BJ (cell line): Measurements from ENCODE around the gene HLA-DQA1. TPM values are rescaled to one million over a fixed set of nuclear protein-coding genes. Genes with fewer than 3 reads are reported as not detected.

Source experiments
- CTCF ChIA-PET: fragments of 350-600 bp; formaldehyde crosslinking; extraction: SDS; loops from one replicate; lab custom pipeline; 2021; ENCODE audit warnings: antibody characterized with exemption, inconsistent platforms; lab: Yijun Ruan, JAX
- POLR2A ChIA-PET: fragments of 300-600 bp; sonication (Branson Sonifier 250); formaldehyde crosslinking; extraction: SDS; loops from one replicate; lab custom pipeline; 2021; ENCODE audit warnings: antibody characterized with exemption; lab: Charles Lee
- DNase-seq: peaks from one replicate; pipeline ENCODE4 v3.0.0-alpha.2; 2011; ENCODE audit warnings: low read depth
- H3K27me3 ChIP-seq: 2 replicates; pipeline ENCODE4 v1.6.0; 2011; ENCODE audit warnings: low read length; ENCODE audit not compliant: control insufficient read depth, insufficient read depth
- H3K36me3 ChIP-seq: 2 replicates; pipeline ENCODE4 v1.5.1; 2011; ENCODE audit warnings: low read length; ENCODE audit not compliant: control insufficient read depth, insufficient read depth
- H3K4me3 ChIP-seq: 2 replicates; pipeline ENCODE4 v1.5.1; 2011; ENCODE audit warnings: low read depth, mild to moderate bottlenecking, control low read depth, low read length
- polyA plus RNA-seq: library from polyadenylated mRNA; depleted of rRNA; stranded (reverse); fragments of >200 nt; gene quantifications from 2 replicates; pipeline ENCODE4 v1.2.3, GENCODE V29; 2011
- TF ChIP-seq, protein P1 (sequence below): IDR thresholded peaks from 2 replicates; pipeline ENCODE4 v1.5.1; 2011; ENCODE audit warnings: low read depth, mild to moderate bottlenecking, control low read depth, inconsistent platforms, low read length, moderate library complexity; ENCODE audit not compliant: insufficient read depth

HLA-DQA1 gene
- polyA plus RNA-seq, 1 experiment = not detected

DNA sequence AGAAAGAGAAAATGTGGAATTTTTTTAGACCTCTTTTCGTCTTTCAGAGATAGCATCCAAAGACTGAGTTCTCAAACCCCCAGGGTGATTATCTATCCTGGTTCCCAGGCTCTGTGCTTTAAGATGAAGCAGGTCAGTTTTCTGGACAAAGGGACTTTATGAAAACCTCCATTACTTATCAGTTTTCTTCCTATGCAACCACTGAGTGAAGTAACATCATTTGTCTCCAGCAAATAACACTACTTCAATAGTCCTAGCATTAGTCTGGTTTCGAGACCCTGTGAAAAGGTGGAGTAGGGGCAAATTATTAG lies 29.3 kb upstream of the HLA-DQA1 start:
- TF ChIP-seq, protein P1, sequence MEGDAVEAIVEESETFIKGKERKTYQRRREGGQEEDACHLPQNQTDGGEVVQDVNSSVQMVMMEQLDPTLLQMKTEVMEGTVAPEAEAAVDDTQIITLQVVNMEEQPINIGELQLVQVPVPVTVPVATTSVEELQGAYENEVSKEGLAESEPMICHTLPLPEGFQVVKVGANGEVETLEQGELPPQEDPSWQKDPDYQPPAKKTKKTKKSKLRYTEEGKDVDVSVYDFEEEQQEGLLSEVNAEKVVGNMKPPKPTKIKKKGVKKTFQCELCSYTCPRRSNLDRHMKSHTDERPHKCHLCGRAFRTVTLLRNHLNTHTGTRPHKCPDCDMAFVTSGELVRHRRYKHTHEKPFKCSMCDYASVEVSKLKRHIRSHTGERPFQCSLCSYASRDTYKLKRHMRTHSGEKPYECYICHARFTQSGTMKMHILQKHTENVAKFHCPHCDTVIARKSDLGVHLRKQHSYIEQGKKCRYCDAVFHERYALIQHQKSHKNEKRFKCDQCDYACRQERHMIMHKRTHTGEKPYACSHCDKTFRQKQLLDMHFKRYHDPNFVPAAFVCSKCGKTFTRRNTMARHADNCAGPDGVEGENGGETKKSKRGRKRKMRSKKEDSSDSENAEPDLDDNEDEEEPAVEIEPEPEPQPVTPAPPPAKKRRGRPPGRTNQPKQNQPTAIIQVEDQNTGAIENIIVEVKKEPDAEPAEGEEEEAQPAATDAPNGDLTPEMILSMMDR = no peak
- no peaks in the 10 kb centered on the region for H3K36me3 ChIP-seq
- ChIA-PET POLR2A (no interaction called here), CTCF (no interaction called here)
- H3K4me3 ChIP-seq = no peak overlapping the region
- DNase-seq = no peak
- H3K27me3 ChIP-seq = no peaks in the 10 kb centered on the region

DNA sequence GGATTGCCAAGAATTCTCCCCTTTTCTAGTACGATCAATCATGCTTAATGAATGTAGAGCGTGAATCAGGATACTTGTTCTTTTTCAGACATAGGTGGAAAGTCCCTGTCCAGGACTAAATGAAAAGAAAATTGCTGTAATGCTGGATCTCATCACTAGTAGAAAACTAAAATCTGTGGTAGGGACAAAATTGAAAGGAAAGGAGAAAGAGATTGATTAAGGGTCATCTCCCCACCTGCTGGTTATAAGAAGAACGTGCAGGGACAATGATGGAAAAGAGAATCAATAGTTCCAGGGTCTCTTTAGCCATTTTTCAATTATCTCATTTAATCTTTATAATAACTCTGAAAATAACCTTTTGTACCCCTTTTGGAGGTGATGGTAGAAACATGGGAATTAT lies 28.8 kb upstream of the HLA-DQA1 start:
- POLR2A ChIA-PET = no interaction called here
- Histone ChIP-seq H3K36me3 (no peaks in the 10 kb centered on the region), H3K27me3 (no peaks in the 10 kb centered on the region), H3K4me3 (no peak overlapping the region)
- TF ChIP-seq, protein P1 = no peak
- CTCF ChIA-PET = no interaction called here
- no peak for DNase-seq

DNA sequence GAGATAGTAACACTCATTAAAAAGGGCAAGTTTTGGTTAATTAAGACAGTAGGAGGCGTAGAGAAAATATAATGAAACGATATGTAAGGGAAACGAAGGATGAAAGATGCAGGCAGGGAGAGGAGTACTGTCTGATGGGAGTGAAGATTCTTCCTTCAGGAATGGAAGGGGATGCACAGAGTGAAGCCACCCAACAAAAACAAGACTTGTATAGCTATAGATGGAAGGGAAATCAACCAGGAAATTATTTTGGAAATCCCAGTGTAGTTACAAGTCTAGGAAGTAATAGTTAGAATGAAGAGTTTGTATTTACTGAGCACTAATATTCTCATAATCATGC lies 27.8 kb upstream of the HLA-DQA1 start:
- Histone ChIP-seq H3K36me3 (no peaks in the 10 kb centered on the region), H3K4me3 (no peak overlapping the region), H3K27me3 (no peaks in the 10 kb centered on the region)
- no peak for DNase-seq
- ChIA-PET CTCF (no interaction called here), POLR2A (no interaction called here)
- TF ChIP-seq, protein P1 = no peak

DNA sequence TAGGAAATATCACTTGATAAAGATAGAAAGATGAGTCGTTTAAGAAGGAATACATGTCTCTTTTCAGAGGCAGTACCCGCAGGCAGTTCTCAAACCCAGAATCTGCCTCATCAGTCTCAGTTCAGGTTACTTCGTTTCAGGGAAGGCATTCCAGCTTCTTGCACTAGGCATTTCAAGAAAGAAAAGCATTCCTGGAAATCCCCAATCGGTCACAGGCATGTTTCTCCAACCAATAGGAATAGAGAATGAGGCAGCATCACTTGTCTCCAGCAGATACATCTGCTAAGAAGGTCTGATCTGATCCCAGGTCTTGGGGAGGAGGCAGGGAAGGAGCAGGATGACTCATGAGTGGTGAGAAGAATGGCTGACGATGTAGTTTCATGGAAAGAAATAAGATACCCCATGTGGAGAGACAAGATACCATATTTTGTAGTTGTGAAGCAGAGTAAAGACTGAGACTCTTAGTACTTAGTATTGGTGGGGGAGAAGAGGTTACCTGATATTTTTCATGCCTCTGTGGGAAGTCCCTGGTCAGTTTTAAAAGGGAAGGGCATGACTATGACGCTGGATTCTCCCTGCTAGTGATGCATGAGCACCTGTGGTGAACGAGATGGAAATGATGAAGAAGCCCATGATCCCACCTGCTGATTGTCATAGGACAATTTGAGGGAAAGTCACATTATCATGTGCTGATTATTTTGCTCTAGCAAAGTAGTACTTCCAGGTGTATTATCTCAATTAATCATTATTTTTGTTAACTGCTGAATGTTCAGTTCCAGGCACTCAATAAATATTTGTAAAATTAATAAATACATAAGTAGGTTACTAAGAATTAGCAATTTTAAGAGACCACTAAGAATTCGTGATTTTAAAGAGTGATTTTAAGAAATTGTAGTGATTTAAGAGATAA lies 27.2 kb upstream of the HLA-DQA1 start:
- Histone ChIP-seq H3K4me3 (no peak overlapping the region), H3K36me3 (no peaks in the 10 kb centered on the region), H3K27me3 (no peaks in the 10 kb centered on the region)
- ChIA-PET CTCF (no interaction called here), POLR2A (no interaction called here)
- DNase-seq = peak; percentile 43
- TF ChIP-seq, protein P1 = no peak

DNA sequence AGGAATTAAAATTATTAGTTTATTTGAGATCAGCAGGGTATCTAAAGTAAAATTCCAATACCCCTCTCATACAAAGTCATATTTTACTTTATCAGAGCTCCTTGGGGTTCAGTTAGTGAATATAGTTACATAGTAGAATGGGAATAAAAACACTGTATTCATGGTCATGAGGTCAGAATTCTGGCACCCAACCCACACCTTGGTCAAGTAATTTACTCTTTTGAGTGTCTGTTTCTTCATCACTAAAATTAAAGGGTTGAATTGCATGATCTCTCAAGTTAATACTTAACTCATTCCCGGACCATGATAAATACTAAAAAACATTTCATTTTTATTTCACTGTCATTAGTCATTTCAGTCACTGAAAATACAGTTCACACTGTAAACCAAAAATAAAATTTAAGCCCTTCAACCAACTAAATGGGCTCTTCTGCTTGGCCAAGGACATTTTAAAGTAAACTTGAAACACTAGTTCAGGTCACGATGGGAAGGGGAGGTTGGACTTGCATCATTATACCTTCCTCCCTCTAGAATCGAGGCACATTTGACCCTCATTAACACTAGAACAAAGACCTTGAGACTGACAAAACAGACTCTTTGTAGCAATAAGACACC lies 26.4 kb upstream of the HLA-DQA1 start:
- DNase-seq = no peak
- no peaks in the 10 kb centered on the region for H3K36me3 ChIP-seq
- H3K4me3 ChIP-seq = no peak overlapping the region
- H3K27me3 ChIP-seq = no peaks in the 10 kb centered on the region
- TF ChIP-seq, protein P1 = no peak
- ChIA-PET CTCF (no interaction called here), POLR2A (no interaction called here)
